NCI-H2227 (cell line): ENCODE results near the gene CIRBP.
"Not testable (repeated sequence)": the region's sequence is repeated elsewhere in the genome, so short reads cannot be mapped to it uniquely, and the experiment has no call there.

Experiments
- DNase-seq: peaks from one replicate; lab custom pipeline; 2025; ENCODE audit not compliant: unreplicated experiment; lab: John Stamatoyannopoulos, UW

The CIRBP gene

DNA sequence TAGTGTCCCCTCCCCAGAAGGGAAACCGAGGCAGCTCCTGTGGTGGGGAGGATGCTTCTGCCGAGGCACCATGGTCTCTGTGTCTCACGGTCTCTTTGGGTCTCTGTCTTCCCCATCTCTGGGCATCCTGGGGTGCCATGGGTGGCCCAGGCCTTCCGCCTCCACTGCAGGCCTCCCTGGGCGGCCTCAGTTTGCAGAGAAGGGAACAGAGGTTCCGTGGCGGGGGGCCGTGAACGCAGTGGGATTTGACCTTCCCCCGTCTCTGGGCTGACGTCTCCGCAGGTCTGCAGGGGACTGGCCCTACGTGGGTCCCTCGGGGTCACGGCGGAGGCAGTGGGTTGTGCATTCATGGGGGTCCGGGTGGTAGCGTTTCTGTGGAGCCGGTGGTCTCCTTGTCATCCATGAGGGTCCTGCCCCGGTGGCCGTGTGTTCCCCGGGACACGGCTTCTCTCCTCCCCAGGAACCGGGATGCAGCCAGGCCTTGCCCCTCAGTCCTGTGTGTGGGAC lies 21.1 kb downstream of the CIRBP start:
- no peak for DNase-seq

- no peak for DNase-seq
These were observed 21.8 kb downstream of the CIRBP start for GRCh38 chr19:1290703-1291651.

DNA sequence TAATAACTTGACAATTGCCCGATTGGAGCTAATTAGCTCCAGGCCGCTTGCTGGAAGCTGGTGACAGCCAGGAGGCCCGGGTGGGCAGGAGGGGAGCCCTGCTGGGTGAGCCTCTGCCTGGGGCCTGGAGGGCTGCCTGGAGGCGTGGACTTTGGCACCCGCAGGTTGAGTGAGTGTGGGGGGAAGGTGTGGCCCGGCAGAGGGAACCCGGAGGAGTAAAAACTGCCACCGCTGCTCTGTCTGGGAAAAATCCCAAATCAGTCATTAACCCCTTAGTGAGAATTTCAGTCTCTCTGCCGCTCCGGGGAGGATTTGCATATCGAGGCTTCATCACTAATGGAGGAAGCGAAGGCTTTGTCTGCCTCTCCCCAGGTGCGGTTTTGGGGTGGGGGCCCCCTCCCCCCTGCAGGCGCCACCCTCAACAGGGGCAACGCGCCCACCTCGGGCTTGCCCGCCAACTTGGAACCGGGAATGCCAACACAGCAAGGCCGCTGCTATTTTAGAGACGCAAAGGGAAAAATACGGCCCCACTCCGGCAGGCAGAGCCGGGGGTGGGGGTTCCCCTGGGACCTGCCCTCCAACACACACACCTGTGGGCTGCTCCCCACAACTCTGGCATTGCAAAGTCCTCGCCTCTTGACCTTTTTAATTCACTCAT lies 22.8 kb downstream of the CIRBP start:
- no peak for DNase-seq

GRCh38 chr19:1292419-1293151 lies 23.5 kb downstream of the CIRBP start:
- no peak for DNase-seq

DNA sequence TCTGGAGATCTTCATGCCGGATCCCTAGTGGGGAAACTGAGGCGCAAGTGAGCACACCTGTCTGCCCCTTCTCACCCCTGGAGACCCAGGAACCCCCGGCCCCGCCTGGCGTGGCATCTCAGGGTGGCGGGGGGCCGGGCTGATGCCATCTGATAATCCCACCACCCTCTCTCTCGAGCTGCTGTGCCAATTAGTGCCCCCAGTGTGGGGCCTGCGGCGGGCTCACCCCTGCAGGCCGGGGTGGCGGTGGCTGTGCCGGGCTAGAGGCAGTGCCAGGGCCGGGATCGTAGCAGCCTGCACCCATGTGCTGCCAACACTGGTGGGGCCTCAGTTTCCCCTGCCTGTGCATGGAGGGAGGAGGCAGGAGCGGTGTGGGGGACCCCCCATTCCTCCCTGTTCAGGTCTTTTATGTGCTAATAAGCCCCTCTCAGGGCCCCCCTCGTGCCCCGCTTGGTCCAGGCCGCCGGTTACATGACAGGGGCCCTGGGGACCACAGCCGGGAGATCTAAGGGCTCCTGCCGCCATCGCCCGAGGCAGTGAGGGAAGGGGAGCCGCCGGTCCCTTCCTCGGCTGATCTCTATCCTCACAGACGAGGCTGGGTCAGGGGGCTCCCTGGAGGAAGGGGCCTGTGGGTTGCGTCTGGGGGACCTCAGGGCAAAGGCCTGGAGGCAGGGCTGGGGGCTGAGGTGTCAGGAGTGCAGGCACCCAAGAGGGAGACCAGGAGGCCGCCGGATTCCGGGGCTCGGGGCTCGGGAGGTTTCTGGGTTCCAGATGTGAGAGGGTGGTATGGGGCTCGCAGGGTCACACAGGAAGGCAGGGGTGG lies 24.9 kb downstream of the CIRBP start:
- no peak for DNase-seq

- no peak for DNase-seq
These were observed 25.6 kb downstream of the CIRBP start for GRCh38 chr19:1294688-1295087.

DNA sequence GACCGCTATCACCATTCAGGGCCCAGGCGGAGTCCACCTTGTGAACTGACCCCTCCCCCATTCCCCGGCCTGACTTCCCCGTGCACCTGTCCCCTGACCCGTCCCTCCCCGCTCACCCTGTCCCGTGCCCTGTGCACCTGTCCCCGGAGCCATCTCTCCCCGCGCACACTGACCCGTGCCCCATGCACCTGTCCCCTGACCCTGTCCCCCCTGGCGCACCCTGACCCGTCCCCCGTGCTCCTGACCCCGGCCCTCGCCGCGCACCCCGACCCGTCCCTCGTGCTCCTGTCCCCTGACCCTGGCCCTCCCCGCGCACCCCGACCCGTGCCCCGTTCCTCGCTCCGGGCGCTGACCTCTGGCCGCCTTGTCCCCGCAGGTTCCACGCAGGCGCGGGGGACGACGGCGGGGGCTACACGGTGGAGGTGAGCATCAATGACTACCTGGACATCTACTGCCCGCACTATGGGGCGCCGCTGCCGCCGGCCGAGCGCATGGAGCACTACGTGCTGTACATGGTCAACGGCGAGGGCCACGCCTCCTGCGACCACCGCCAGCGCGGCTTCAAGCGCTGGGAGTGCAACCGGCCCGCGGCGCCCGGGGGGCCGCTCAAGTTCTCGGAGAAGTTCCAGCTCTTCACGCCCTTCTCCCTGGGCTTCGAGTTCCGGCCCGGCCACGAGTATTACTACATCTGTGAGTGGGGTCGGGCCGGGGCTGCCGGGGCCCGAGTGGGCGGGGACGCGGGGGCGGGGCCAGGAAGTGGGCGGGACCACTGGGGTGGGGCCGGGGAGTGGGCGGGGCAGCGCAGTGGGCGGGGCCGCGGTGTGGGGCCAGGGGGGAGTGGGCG lies 26.3 kb downstream of the CIRBP start:
- DNase-seq = no peak

DNA sequence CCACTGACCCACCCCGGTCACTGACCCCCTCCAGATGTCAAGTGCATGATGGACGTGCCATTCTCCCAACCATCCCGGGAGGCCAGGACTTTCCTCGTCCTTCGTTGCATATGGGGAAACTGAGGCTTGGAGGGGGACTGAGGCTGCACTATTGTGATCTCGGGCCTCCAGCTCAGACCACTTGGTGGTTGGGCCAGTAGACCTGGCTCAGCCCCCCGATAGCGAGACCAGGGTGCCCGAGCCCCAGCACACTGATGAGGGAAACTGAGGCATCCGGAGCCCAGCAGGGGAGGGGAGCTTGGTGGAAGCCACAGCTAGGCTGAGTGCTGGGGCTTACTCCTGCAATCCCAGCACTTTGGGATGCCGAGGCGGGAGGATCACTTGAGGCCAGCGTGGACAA lies 26.9 kb downstream of the CIRBP start:
- no peak for DNase-seq

GRCh38 chr19:1296575-1297271 lies 27.6 kb downstream of the CIRBP start:
- DNase-seq = no peak

DNA sequence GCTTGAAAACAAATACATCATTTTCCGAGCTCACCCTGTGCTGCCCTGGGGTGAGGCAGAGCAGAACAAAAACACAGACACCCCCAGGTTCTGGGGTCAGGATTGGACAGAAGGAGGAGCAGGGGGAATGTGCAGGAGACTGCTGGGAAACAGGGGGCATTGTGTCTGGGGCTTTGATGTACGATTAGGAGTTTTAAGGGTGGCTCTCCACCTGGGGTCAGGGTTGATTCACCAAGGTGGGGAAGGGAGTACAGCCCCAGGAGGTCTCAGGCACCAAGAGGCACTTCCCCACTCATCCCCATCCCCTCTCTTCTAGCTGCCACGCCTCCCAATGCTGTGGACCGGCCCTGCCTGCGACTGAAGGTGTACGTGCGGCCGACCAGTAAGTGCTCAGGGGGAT lies 29.1 kb downstream of the CIRBP start:
- DNase-seq = no peak

GRCh38 chr19:1299801-1300200 lies 30.7 kb downstream of the CIRBP start:
- no peak for DNase-seq

- no peak for DNase-seq
These were observed 31.8 kb downstream of the CIRBP start for GRCh38 chr19:1300744-1301490.

GRCh38 chr19:1302533-1303239 lies 33.6 kb downstream of the CIRBP start:
- no peak for DNase-seq

DNA sequence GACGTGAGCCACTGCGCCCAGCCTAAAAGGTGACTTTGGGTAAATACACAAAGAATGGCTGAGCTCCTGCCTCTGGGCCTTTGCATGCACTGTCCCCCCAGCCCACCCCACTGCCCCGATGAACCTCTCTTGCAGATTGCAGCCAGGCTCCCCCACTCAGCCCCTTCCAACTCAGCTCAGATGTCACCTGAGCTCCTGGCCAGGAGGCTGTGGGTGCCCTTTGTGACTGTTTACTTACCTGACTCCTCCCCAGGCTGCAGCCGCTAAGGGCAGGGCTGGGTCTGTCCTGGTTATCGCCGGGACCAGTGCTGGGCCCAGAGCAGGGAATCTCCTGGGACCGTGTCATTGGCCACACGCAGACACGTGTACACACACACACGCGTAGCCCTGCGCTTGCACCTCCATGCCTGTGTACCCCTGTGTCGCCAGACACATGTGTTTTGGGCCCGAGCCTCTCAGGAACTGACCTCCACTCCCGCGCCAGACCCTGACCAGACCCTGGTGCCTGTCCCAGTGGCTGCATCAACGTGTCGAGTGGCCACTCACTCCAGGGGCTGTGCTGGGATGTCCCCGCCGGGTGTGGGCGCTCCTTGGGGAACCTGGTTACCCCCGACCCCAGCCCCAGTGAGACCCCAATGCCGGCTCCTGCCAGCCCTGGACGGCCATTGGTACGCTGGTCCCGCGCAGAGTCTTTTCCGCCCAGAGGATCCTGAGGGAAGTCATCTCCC lies 35.2 kb downstream of the CIRBP start:
- no peak for DNase-seq

- DNase-seq = not testable (repeated sequence)
These were observed 36.2 kb downstream of the CIRBP start for GRCh38 chr19:1305354-1305753.

DNA sequence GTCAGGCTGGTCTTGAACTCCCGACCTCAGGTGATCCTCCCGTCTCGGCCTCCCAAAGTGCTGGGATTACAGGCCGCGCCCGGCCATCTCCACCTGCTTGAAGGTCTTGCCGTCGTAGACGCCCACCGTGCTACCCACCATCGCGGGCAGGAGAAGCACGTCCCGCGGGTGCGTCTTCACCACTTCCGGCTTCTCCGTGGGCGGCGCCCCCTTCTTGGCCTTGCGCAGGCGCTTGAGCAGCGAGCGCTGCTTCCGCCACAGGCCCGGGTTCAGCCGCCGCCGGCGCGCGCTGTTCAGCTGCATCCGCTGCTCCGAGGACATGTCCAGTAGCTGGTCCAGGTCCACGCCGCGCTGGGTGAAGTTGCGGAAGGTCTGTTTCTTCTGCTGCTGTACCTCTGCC lies 38.2 kb downstream of the CIRBP start:
- no peak for DNase-seq

- no peak for DNase-seq
These were observed 38.7 kb downstream of the CIRBP start for GRCh38 chr19:1307755-1308303.
